K562 (cell line): ENCODE measurements around the gene PDGFRA. TPM values are rescaled to one million over a fixed set of nuclear protein-coding genes. Genes with fewer than 3 reads are reported as not detected.

Source experiments
- BCOR ChIP-seq: fragments of 450-650 bp; IDR thresholded peaks from 2 replicates; pipeline ENCODE4 v1.6.1; 2016
- CEBPG ChIP-seq, 3 experiments: fragments of 200-800 bp in 1 of 3; sonication (Bioruptor generic) in 1 of 3; sonication (generic) in 1 of 3; formaldehyde crosslinking in 1 of 3; IDR thresholded peaks in 2 of 3; conservative IDR thresholded peaks in 1 of 3; 2 replicates each; pipeline versions ENCODE4 v1.6.1 to v1.8.0; 2016 to 2022; ENCODE audit warnings: missing compliant biosample characterization in 2 of 3, missing genetic modification characterization in 2 of 3, mild to moderate bottlenecking in 1 of 3, missing genetic modification reagents in 1 of 3
- CHD4 ChIP-seq: fragments of 200-600 bp; sonication (generic); IDR thresholded peaks from 3 replicates; pipeline ENCODE4 v1.6.1; 2012; ENCODE audit warnings: low read depth, mild to moderate bottlenecking, mixed read lengths, low read length, inconsistent platforms; ENCODE audit not compliant: insufficient read depth, insufficient replicate concordance, poor library complexity, severe bottlenecking
- E2F6 ChIP-seq, 2 experiments: IDR thresholded peaks; 2 replicates each; pipeline ENCODE4 v1.6.1; 2011; ENCODE audit warnings: borderline replicate concordance in 1 of 2, control low read depth in 1 of 2, low read depth in 1 of 2, low read length in 1 of 2, mild to moderate bottlenecking in 1 of 2, mixed read lengths in 1 of 2, moderate library complexity in 1 of 2; ENCODE audit not compliant: insufficient read depth in 1 of 2, insufficient read length in 1 of 2, poor library complexity in 1 of 2, severe bottlenecking in 1 of 2; ENCODE audit errors: extremely low read depth in 1 of 2
- FOXK2 ChIP-seq, 2 experiments: fragments of 450-650 bp; IDR thresholded peaks in 1 of 2; conservative IDR thresholded peaks in 1 of 2; 2 replicates each; pipeline ENCODE4 v1.6.1; 2016; ENCODE audit warnings: low read depth in 2 of 2, mild to moderate bottlenecking in 1 of 2
- FUS ChIP-seq: fragments of 200-400 bp; formaldehyde crosslinking; optimal IDR thresholded peaks from 2 replicates; pipeline ENCODE3; 2017; ENCODE audit warnings: low read depth, low read length
- GTF3C2 ChIP-seq: IDR thresholded peaks from 3 replicates; pipeline ENCODE4 v1.6.1; 2011; ENCODE audit warnings: borderline replicate concordance, mild to moderate bottlenecking, moderate library complexity; ENCODE audit not compliant: insufficient read length; ENCODE audit errors: extremely low read depth
- KHSRP ChIP-seq: fragments of 450-650 bp; IDR thresholded peaks from 2 replicates; pipeline ENCODE4 v1.6.1; 2017
- MTF1 ChIP-seq: fragments of 250-450 bp; sonication (Bioruptor Pico); IDR thresholded peaks from 2 replicates; pipeline ENCODE4 v1.9.0; 2021; ENCODE audit warnings: moderate library complexity, mild to moderate bottlenecking, inconsistent platforms, borderline replicate concordance
- PYGO2 ChIP-seq: fragments of 450-650 bp; IDR thresholded peaks from 2 replicates; pipeline ENCODE4 v1.6.1; 2016; ENCODE audit warnings: mild to moderate bottlenecking, missing genetic modification characterization, moderate library complexity, missing compliant biosample characterization
- RFX7 ChIP-seq: fragments of 250-450 bp; sonication (Bioruptor Pico); IDR thresholded peaks from 2 replicates; pipeline ENCODE4 v1.5.1; 2021; ENCODE audit warnings: mild to moderate bottlenecking
- SIN3B ChIP-seq: fragments of 450-650 bp; IDR thresholded peaks from 2 replicates; pipeline ENCODE4 v1.6.1; 2017; ENCODE audit warnings: low read depth, mild to moderate bottlenecking, moderate library complexity
- STAT5A ChIP-seq: IDR thresholded peaks from 2 replicates; pipeline ENCODE4 v1.6.1; 2012; ENCODE audit warnings: low read length, inconsistent platforms, borderline replicate concordance
- TEAD4 ChIP-seq, 2 experiments: sonication (generic) in 1 of 2; formaldehyde crosslinking in 1 of 2; IDR thresholded peaks; 2 replicates each; pipeline versions ENCODE4 v1.6.1 to v1.8.0; 2012 to 2022; ENCODE audit warnings: borderline replicate concordance in 1 of 2, inconsistent platforms in 1 of 2, low read length in 1 of 2, mild to moderate bottlenecking in 1 of 2, missing genetic modification reagents in 1 of 2
- ZNF277 ChIP-seq: fragments of 250-450 bp; sonication (Bioruptor Pico); IDR thresholded peaks from 2 replicates; pipeline ENCODE4 v1.8.0; 2022; ENCODE audit warnings: inconsistent platforms, mild to moderate bottlenecking, moderate library complexity, borderline replicate concordance
- ZNF311 ChIP-seq: fragments of 250-450 bp; sonication (Bioruptor Pico); IDR thresholded peaks from 2 replicates; pipeline ENCODE4 v1.4.0; 2020; ENCODE audit warnings: mild to moderate bottlenecking, moderate library complexity
- ZNF398 ChIP-seq: fragments of 250-450 bp; sonication (Bioruptor Pico); IDR thresholded peaks from 2 replicates; pipeline ENCODE4 v1.8.0; 2021; ENCODE audit warnings: moderate library complexity, mild to moderate bottlenecking, inconsistent platforms
- polyA plus RNA-seq, 8 experiments: library from polyadenylated mRNA; depleted of rRNA in 4 of 8; stranded (reverse) in 5 of 8; unstranded in 3 of 8; fragments of >200 nt; fragmentation: Nextera tagmentation in 2 of 8; fragmentation: Illumina TruSeq in 1 of 8; extraction: Ambion mirVana in 2 of 8; extraction: Trizol in 1 of 8; gene quantifications; 2 replicates each; pipeline versions ENCODE4 v1.2.1 to v1.2.3, GENCODE V29; 2011 to 2014; ENCODE audit warnings: inconsistent platforms in 1 of 8, missing spikeins in 1 of 8
- total RNA-seq, 7 experiments: library from RNA; depleted of rRNA in 6 of 7; stranded (reverse); fragments of >200 nt in 6 of 7; fragmentation: Illumina TruSeq in 2 of 7; extraction: Trizol in 2 of 7; gene quantifications; 2 replicates each; pipeline versions ENCODE4 v1.2.1 to v1.2.3, GENCODE V29; 2011 to 2021; ENCODE audit warnings: low replicate concordance in 1 of 7

PDGFRA gene
- total and polyA plus RNA-seq, 9 of the 15 experiments (the other 6 are each of a cell fraction or from before 2014, with no cell fraction given), result 0.40 TPM; not detected in 8

DNA sequence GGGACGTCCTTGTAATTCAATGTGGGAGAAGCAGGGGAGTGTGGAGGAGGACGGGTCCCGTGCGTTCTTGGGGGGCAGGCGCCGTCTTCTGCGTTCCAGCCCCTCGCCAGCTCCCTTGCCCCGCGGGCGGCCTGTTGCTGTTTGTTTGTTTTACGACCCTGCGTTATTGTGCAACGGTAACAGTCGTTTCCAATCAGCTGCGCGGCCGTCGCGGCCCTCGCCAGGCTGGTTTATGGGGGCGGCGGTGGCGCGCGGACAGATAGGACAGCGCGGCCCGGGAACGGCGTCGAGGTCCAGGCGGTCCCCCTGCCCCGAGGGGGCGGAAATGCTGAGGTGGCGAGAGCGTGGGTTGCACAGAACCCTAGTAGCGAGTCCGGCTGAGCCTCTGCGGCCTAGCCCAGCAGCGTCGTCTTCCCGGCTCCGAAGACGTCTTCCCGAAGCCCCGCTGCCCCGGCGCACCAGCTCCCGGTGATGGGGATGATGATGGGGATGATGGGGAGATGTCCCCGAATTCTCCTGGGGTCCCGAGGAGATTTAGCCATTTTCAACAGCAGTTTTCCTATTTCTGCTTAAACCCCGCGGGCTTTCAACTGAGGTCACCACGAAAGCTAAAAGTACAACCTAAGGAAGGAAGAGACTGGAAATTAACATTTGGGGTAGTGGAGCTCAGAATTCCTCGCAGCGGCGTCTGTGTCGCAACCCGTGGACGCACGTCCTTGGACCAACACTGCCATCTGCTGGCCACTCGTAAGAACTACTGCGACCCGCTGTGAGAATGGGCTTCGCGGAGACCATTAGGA, 4.8 kb downstream of the PDGFRA start (continued):
- TF ChIP-seq GTF3C2 (no peak), CEBPG (CRISPR knock-in tag; IDR thresholded peaks at IDR 0.05) (peak; percentile 89), CEBPG (tag; conservative IDR thresholded peaks at IDR 0.05 in 1 of 2, IDR thresholded peaks at IDR 0.05 in 1 of 2) (peak; percentile 84 to 97), CHD4 (no peak), E2F6 (IDR thresholded peaks at IDR 0.05; ENCODE audit: borderline replicate concordance in 1 of 2, extremely low read depth in 1 of 2, insufficient read depth in 1 of 2, insufficient read length in 1 of 2, low read depth in 1 of 2, low read length in 1 of 2, poor library complexity in 1 of 2, severe bottlenecking in 1 of 2) (no peak), ZNF311 (CRISPR knock-in tag) (no peak), ZNF398 (no peak), ZNF277 (CRISPR knock-in tag) (no peak), RFX7 (CRISPR knock-in tag) (no peak), SIN3B (no peak), PYGO2 (tag) (no peak), FOXK2 (conservative IDR thresholded peaks at IDR 0.05 in 1 of 2, IDR thresholded peaks at IDR 0.05 in 1 of 2; ENCODE audit: low read depth in 2 of 2) (no peak), STAT5A (no peak), FUS (no peak), BCOR (no peak), MTF1 (CRISPR knock-in tag) (no peak), TEAD4 (IDR thresholded peaks at IDR 0.05; ENCODE audit: low read length) (no peak), TEAD4 (CRISPR knock-in tag; IDR thresholded peaks at IDR 0.05; ENCODE audit: borderline replicate concordance) (no peak), KHSRP (no peak)
